ENCODE data around the gene GJC1. TPM values are rescaled to one million over a fixed set of nuclear protein-coding genes. Genes with fewer than 3 reads are reported as not detected.

The GJC1 gene
- total and polyA plus RNA-seq, 2 of the 8 experiments (the other 6 are each of a cell fraction or from before 2014, with no cell fraction given), result 29.1 to 154 TPM

- no peak for TF ChIP-seq USF2 (IDR thresholded peaks at IDR 0.05; ENCODE audit: low read length)
- TF ChIP-seq CHD1 (IDR thresholded peaks at IDR 0.05; ENCODE audit: low read depth, low read length), result no peak
Observed at GRCh38 chr17:44865931-44866330, 35.8 kb upstream of the GJC1 start (continued).

Measured in H1 (cell line).